GM12865 (cell line): Measurements from ENCODE around the gene RSPH6A.

Experiments
- DNase-seq: peaks from one replicate; pipeline ENCODE4 v3.0.0; 2010; ENCODE audit warnings: low read depth
- H3K4me3 ChIP-seq: 2 replicates; pipeline ENCODE4 v1.5.1; 2011; ENCODE audit warnings: mild to moderate bottlenecking, low read depth, low read length, control low read depth
- CTCF ChIP-seq: IDR thresholded peaks from 2 replicates; pipeline ENCODE4 v1.5.1; 2011; ENCODE audit warnings: low read length, control low read depth, low read depth, inconsistent platforms; ENCODE audit not compliant: insufficient read depth; ENCODE audit errors: missing control alignments

The RSPH6A gene

GRCh38 chr19:45765702-45766295 lies 49.3 kb downstream of the RSPH6A start:
- no peak overlapping the region for H3K4me3 ChIP-seq
- no peak for TF ChIP-seq CTCF
- DNase-seq, result no peak

GRCh38 chr19:45764945-45765701 lies 50.0 kb downstream of the RSPH6A start:
- TF ChIP-seq CTCF, result no peak
- DNase-seq, result no peak
- H3K4me3 ChIP-seq, result no peak overlapping the region

GRCh38 chr19:45764475-45764874 lies 50.6 kb downstream of the RSPH6A start:
- no peak for TF ChIP-seq CTCF
- H3K4me3 ChIP-seq, result no peak overlapping the region
- DNase-seq, result no peak

DNA sequence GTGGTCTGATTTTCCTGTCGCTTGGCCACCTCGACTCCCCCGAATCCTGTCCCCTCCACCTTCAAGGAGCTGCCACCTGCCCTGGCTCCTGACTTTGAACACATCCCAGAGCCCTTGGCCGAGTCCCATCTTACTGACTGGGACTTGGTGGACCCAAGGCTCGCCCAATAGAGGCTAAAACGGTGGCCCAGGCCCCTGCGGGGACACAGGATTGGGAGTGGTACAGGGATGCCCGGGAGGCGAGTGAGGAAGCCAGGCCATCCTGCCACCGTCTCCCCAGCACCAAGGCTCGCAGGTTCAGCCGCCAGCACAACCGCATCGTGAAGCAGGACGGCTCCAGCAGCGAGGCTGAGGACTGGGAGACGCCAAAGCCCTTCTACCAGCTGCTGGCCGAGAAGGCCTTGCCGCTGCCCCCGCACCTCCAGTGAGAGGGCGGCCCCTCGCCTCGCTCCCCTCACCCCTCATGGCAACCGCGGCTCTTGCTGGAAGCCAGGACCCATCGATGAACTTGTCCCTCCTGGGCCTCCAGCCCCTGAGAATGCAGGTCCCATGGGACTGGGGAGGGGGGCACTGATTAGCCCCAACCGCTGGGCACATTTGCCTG lies 51.3 kb downstream of the RSPH6A start:
- no peak for DNase-seq
- no peak overlapping the region for H3K4me3 ChIP-seq
- TF ChIP-seq CTCF, result no peak

GRCh38 chr19:45762870-45763631 lies 52.1 kb downstream of the RSPH6A start:
- TF ChIP-seq CTCF, result no peak
- DNase-seq, result no peak
- no peak overlapping the region for H3K4me3 ChIP-seq

DNA sequence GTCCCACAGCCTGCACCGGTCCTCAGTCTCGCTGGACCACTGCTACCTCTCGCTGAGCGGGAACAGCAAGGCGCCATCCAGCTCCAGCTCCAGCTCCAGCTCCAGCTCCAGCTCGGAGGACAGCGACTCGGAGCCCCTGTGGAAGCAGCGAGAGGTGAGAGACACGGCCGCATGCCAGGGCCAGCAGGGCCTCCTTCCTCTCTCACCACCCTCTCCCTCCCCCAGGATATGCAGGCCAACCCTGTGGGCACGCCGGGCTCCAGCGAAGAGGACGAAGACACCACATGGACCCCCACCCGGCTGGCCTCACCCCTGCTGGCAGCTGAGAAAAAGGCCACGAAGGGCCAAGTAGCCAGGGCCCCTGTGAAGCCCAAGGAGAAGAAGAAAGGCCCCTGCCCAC lies 53.4 kb downstream of the RSPH6A start:
- TF ChIP-seq CTCF, result no peak
- H3K4me3 ChIP-seq, result no peak overlapping the region
- no peak for DNase-seq
